Activated T-cell treated with anti-CD3 and anti-CD28 coated beads, Interleukin-2, amount 50 U/mL, for 4 hours (primary cell): ENCODE results near the gene ASB2. TPM values are rescaled to one million over a fixed set of nuclear protein-coding genes. Genes with fewer than 3 reads are reported as not detected.

Experiments
- ATAC-seq, 2 donors: fragments of 200-7000 bp; cut with Tn5 transposase; one replicate each; pipeline ENCODE4 v1.10.0; 2021
- DNase-seq: peaks from one replicate; pipeline ENCODE4 v3.0.0-alpha.2; 2020
- H3K27me3 Mint-ChIP-seq: one replicate; pipeline ENCODE4 v1.8.0; 2021; ENCODE audit warnings: low read depth, mixed read lengths
- H3K36me3 Mint-ChIP-seq: one replicate; pipeline ENCODE4 v1.8.0; 2022; ENCODE audit warnings: mixed read lengths; ENCODE audit not compliant: insufficient read depth
- H3K4me1 Mint-ChIP-seq: one replicate; pipeline ENCODE4 v1.8.0; 2021; ENCODE audit warnings: low read depth, mixed read lengths
- H3K4me3 Mint-ChIP-seq: one replicate; pipeline ENCODE4 v1.8.0; 2021; ENCODE audit warnings: mild to moderate bottlenecking, moderate library complexity, mixed read lengths
- H3K9me3 Mint-ChIP-seq: one replicate; pipeline ENCODE4 v1.8.0; 2021; ENCODE audit warnings: mixed read lengths
- total RNA-seq, 3 donors: library from RNA; stranded (reverse); gene quantifications; one replicate each; pipeline ENCODE4 v1.2.1, GENCODE V29; 2021

ASB2 gene
- total RNA-seq, 3 donors from 2014 or later = 8.2 to 9.9 (median 9.8) TPM

- Mint-ChIP-seq H3K9me3 (no peaks in the 10 kb centered on the region), H3K4me3 (no peak overlapping the region), H3K27me3 (no peaks in the 10 kb centered on the region), H3K4me1 (peaks cover 55% of the 10 kb centered on the region), H3K36me3 (no peaks in the 10 kb centered on the region)
- DNase-seq (no peak), ATAC-seq (no peak)
Observed at GRCh38 chr14:93965946-93966474, 10.4 kb downstream of the ASB2 start.

- ATAC-seq = no peak
- H3K36me3 Mint-ChIP-seq = no peaks in the 10 kb centered on the region
- H3K4me1 Mint-ChIP-seq = peaks cover 54% of the 10 kb centered on the region
- H3K9me3 Mint-ChIP-seq = no peaks in the 10 kb centered on the region
- H3K4me3 Mint-ChIP-seq = no peak overlapping the region
- no peak for DNase-seq
- no peaks in the 10 kb centered on the region for H3K27me3 Mint-ChIP-seq
Observed at GRCh38 chr14:93965287-93965821, 11.0 kb downstream of the ASB2 start.

- Mint-ChIP-seq H3K9me3 (no peaks in the 10 kb centered on the region), H3K36me3 (no peaks in the 10 kb centered on the region), H3K4me1 (peaks cover 57% of the 10 kb centered on the region), H3K27me3 (no peaks in the 10 kb centered on the region), H3K4me3 (no peak overlapping the region)
- DNase-seq (no peak), ATAC-seq (no peak)
Observed at GRCh38 chr14:93964820-93965286, 11.5 kb downstream of the ASB2 start.

- DNase-seq (no peak), ATAC-seq (no peak)
- Mint-ChIP-seq H3K4me3 (no peak overlapping the region), H3K4me1 (peaks cover 63% of the 10 kb centered on the region), H3K36me3 (no peaks in the 10 kb centered on the region), H3K9me3 (no peaks in the 10 kb centered on the region), H3K27me3 (no peaks in the 10 kb centered on the region)
Observed at GRCh38 chr14:93964281-93964680, 12.1 kb downstream of the ASB2 start.

- Mint-ChIP-seq H3K36me3 (no peaks in the 10 kb centered on the region), H3K27me3 (no peaks in the 10 kb centered on the region), H3K4me1 (peaks cover 64% of the 10 kb centered on the region), H3K4me3 (peak overlapping the region; percentile 49), H3K9me3 (no peaks in the 10 kb centered on the region)
- ATAC-seq (no peak), DNase-seq (no peak)
Observed at GRCh38 chr14:93963692-93964091, 12.7 kb downstream of the ASB2 start.

GRCh38 chr14:93962701-93963601 is 13.4 kb downstream of the ASB2 start:
- peaks cover 72% of the 10 kb centered on the region for H3K4me1 Mint-ChIP-seq
- DNase-seq (no peak), ATAC-seq (peak; percentile 10 to 16)
- peak overlapping the region; percentile 49 for H3K4me3 Mint-ChIP-seq
- H3K27me3 Mint-ChIP-seq = no peaks in the 10 kb centered on the region
- H3K36me3 Mint-ChIP-seq = no peaks in the 10 kb centered on the region
- no peaks in the 10 kb centered on the region for H3K9me3 Mint-ChIP-seq

GRCh38 chr14:93961620-93962019 is 14.8 kb downstream of the ASB2 start:
- no peaks in the 10 kb centered on the region for H3K9me3 Mint-ChIP-seq
- peak overlapping the region; percentile 51 for H3K4me3 Mint-ChIP-seq
- DNase-seq (no peak), ATAC-seq (no peak)
- H3K27me3 Mint-ChIP-seq = no peaks in the 10 kb centered on the region
- peaks cover 85% of the 10 kb centered on the region for H3K4me1 Mint-ChIP-seq
- no peaks in the 10 kb centered on the region for H3K36me3 Mint-ChIP-seq

- no peak for DNase-seq
- H3K4me1 Mint-ChIP-seq = peaks cover 92% of the 10 kb centered on the region
- H3K4me3 Mint-ChIP-seq = no peak overlapping the region
- ATAC-seq = no peak
- no peaks in the 10 kb centered on the region for H3K27me3 Mint-ChIP-seq
- no peaks in the 10 kb centered on the region for H3K36me3 Mint-ChIP-seq
- H3K9me3 Mint-ChIP-seq = no peaks in the 10 kb centered on the region
Observed at GRCh38 chr14:93960774-93961438, 15.5 kb downstream of the ASB2 start.

- DNase-seq (no peak), ATAC-seq (peak; percentile 31 to 36)
- peaks cover 96% of the 10 kb centered on the region for H3K4me1 Mint-ChIP-seq
- H3K4me3 Mint-ChIP-seq = peak overlapping the region; percentile 75
- H3K9me3 Mint-ChIP-seq = no peaks in the 10 kb centered on the region
- H3K36me3 Mint-ChIP-seq = no peaks in the 10 kb centered on the region
- no peaks in the 10 kb centered on the region for H3K27me3 Mint-ChIP-seq
Observed at GRCh38 chr14:93960108-93960475, 16.3 kb downstream of the ASB2 start.

GRCh38 chr14:93959239-93960107 is 16.9 kb downstream of the ASB2 start:
- peak overlapping the region; percentile 75 for H3K4me3 Mint-ChIP-seq
- H3K36me3 Mint-ChIP-seq = no peaks in the 10 kb centered on the region
- DNase-seq (peak; percentile 87), ATAC-seq (peak; percentile 75 to 78)
- H3K9me3 Mint-ChIP-seq = no peaks in the 10 kb centered on the region
- peaks cover 96% of the 10 kb centered on the region for H3K4me1 Mint-ChIP-seq
- H3K27me3 Mint-ChIP-seq = no peaks in the 10 kb centered on the region

- H3K4me3 Mint-ChIP-seq = peak overlapping the region; percentile 75
- no peaks in the 10 kb centered on the region for H3K36me3 Mint-ChIP-seq
- DNase-seq (no peak), ATAC-seq (no peak)
- H3K27me3 Mint-ChIP-seq = no peaks in the 10 kb centered on the region
- H3K4me1 Mint-ChIP-seq = peaks cover 96% of the 10 kb centered on the region
- no peaks in the 10 kb centered on the region for H3K9me3 Mint-ChIP-seq
Observed at GRCh38 chr14:93958567-93959238, 17.7 kb downstream of the ASB2 start.

GRCh38 chr14:93957751-93958566 is 18.4 kb downstream of the ASB2 start:
- DNase-seq = no peak
- no peak overlapping the region for H3K4me3 Mint-ChIP-seq
- ATAC-seq = no peak
- H3K36me3 Mint-ChIP-seq = no peaks in the 10 kb centered on the region
- H3K4me1 Mint-ChIP-seq = peaks cover 96% of the 10 kb centered on the region
- H3K27me3 Mint-ChIP-seq = no peaks in the 10 kb centered on the region
- H3K9me3 Mint-ChIP-seq = no peaks in the 10 kb centered on the region

- ATAC-seq = no peak
- Mint-ChIP-seq H3K4me3 (peak overlapping the region; percentile 11), H3K27me3 (no peaks in the 10 kb centered on the region), H3K9me3 (no peaks in the 10 kb centered on the region), H3K4me1 (peaks cover 92% of the 10 kb centered on the region), H3K36me3 (no peaks in the 10 kb centered on the region)
- DNase-seq = no peak
Observed at GRCh38 chr14:93957333-93957710, 19.0 kb downstream of the ASB2 start.
